T-helper 2 cell treated with Interferon-gamma antibody and Interleukin-4, amounts not matched to agents 100 ng/mL and 5 ng/mL, for 36 hours (primary cell): ENCODE data around the gene OR14A16. TPM values are rescaled to one million over a fixed set of nuclear protein-coding genes. Genes with fewer than 3 reads are reported as not detected.

ENCODE experiments used
- intact Hi-C: fragments of 100-400 bp; cut with micrococcal nuclease; formaldehyde crosslinking; loops from one replicate; pipeline ENCODE4 v1.15.1; 2023
- total RNA-seq: library from RNA; stranded (reverse); gene quantifications from 2 replicates; pipeline ENCODE4 v1.2.3, GENCODE V29; 2022

The OR14A16 gene
- total RNA-seq, 1 donor from 2014 or later: not detected

- intact Hi-C loops: no loop called here
Measured at GRCh38 chr1:247769603-247770002, 54.3 kb downstream of the OR14A16 start.

Other genes starting within 250 kb of the OR14A16 start
- gene OR2G2, start 235.8 kb downstream of the OR14A16 start, total RNA-seq: not detected in 2 replicates
- gene OR2G3, start 218.5 kb downstream of the OR14A16 start, total RNA-seq: not detected in 2 replicates
- not detected in 2 replicates for gene OR13G1, start 144.4 kb downstream of the OR14A16 start, total RNA-seq
- not detected in 2 replicates for gene OR6F1, start 107.5 kb downstream of the OR14A16 start, total RNA-seq
- gene OR14K1, start 85.5 kb downstream of the OR14A16 start, total RNA-seq: not detected in 2 replicates
- not detected in 2 replicates for gene OR14A2, start 76.0 kb downstream of the OR14A16 start, total RNA-seq
- not detected in 2 replicates for gene OR1C1, start 63.6 kb downstream of the OR14A16 start, total RNA-seq
- not detected in 2 replicates for gene OR11L1, start 17.8 kb upstream of the OR14A16 start, total RNA-seq
- gene TRIM58, start 33.1 kb upstream of the OR14A16 start, total RNA-seq: 2.6 and 2.7 TPM in 2 replicates
- gene OR2W3, start 71.5 kb upstream of the OR14A16 start, total RNA-seq: 0.75 and 0.93 TPM in 2 replicates
- gene OR2T8, start 96.1 kb upstream of the OR14A16 start, total RNA-seq: not detected in 2 replicates
- not detected in 2 replicates for gene OR2AJ1, start 100.8 kb upstream of the OR14A16 start, total RNA-seq
- 0.30 TPM in 1 of 2 replicates, not detected in the other for gene OR2L8, start 124.7 kb upstream of the OR14A16 start, total RNA-seq
- gene OR2AK2, start 141.1 kb upstream of the OR14A16 start, total RNA-seq: not detected in 2 replicates
- not detected in 2 replicates for gene OR2L5, start 189.5 kb upstream of the OR14A16 start, total RNA-seq
- 0.05 and 0.11 TPM in 2 replicates for gene OR2L2, start 206.0 kb upstream of the OR14A16 start, total RNA-seq
- 0.11 TPM in 1 of 2 replicates, not detected in the other for gene OR2L3, start 222.7 kb upstream of the OR14A16 start, total RNA-seq